NCI-H460 (cell line): ENCODE measurements around the gene TTC28. TPM values are rescaled to one million over a fixed set of nuclear protein-coding genes. Genes with fewer than 3 reads are reported as not detected.

ENCODE experiments used
- DNase-seq: peaks from one replicate; pipeline ENCODE4 v3.0.0-alpha.2; 2016; ENCODE audit warnings: low read depth; ENCODE audit errors: extremely low read depth
- total RNA-seq: library from RNA; depleted of rRNA; stranded (reverse); fragments of >200 nt; shearing (Covaris generic); gene quantifications from 2 replicates; pipeline ENCODE4 v1.2.3, GENCODE V29; 2014

Gene TTC28
- total RNA-seq, 1 experiment from 2014 or later: 6.6 TPM

GRCh38 chr22:28449041-28449440 lies 230.6 kb downstream of the TTC28 start:
- no peak for DNase-seq

GRCh38 chr22:28448625-28449024 lies 231.0 kb downstream of the TTC28 start:
- DNase-seq: no peak

GRCh38 chr22:28444659-28445058 lies 235.0 kb downstream of the TTC28 start:
- DNase-seq: no peak

GRCh38 chr22:28443526-28443876 lies 236.1 kb downstream of the TTC28 start:
- DNase-seq: no peak

GRCh38 chr22:28442711-28443525 lies 236.7 kb downstream of the TTC28 start:
- no peak for DNase-seq

GRCh38 chr22:28442264-28442710 lies 237.4 kb downstream of the TTC28 start:
- no peak for DNase-seq

- no peak for DNase-seq
Measured at GRCh38 chr22:28441720-28442263, 237.8 kb downstream of the TTC28 start.

- no peak for DNase-seq
Measured at GRCh38 chr22:28440592-28441390, 238.8 kb downstream of the TTC28 start.

GRCh38 chr22:28438183-28438768 lies 241.4 kb downstream of the TTC28 start:
- no peak for DNase-seq

GRCh38 chr22:28435982-28436381 lies 243.7 kb downstream of the TTC28 start:
- no peak for DNase-seq

- DNase-seq: no peak
Measured at GRCh38 chr22:28435140-28435768, 244.4 kb downstream of the TTC28 start.

- no peak for DNase-seq
Measured at GRCh38 chr22:28430466-28431025, 249.1 kb downstream of the TTC28 start.

- no peak for DNase-seq
Measured at GRCh38 chr22:28429711-28430110, 249.9 kb downstream of the TTC28 start.

GRCh38 chr22:28428271-28428670 lies 251.4 kb downstream of the TTC28 start:
- DNase-seq: no peak

GRCh38 chr22:28426346-28427132 lies 253.1 kb downstream of the TTC28 start:
- DNase-seq: no peak

GRCh38 chr22:28425211-28425610 lies 254.4 kb downstream of the TTC28 start:
- DNase-seq: no peak

- DNase-seq: no peak
Measured at GRCh38 chr22:28424427-28425080, 255.1 kb downstream of the TTC28 start.

- no peak for DNase-seq
Measured at GRCh38 chr22:28419919-28420318, 259.7 kb downstream of the TTC28 start.

- DNase-seq: no peak
Measured at GRCh38 chr22:28418008-28418407, 261.6 kb downstream of the TTC28 start.
